Measurements from ENCODE around the gene C1QTNF1.

The C1QTNF1 gene

GRCh38 chr17:79042421-79043190, 18.6 kb downstream of the C1QTNF1 start:
- DNase-seq = peak; percentile 54

- DNase-seq = no peak
Observed at GRCh38 chr17:79043191-79043930, 19.4 kb downstream of the C1QTNF1 start.

DNA sequence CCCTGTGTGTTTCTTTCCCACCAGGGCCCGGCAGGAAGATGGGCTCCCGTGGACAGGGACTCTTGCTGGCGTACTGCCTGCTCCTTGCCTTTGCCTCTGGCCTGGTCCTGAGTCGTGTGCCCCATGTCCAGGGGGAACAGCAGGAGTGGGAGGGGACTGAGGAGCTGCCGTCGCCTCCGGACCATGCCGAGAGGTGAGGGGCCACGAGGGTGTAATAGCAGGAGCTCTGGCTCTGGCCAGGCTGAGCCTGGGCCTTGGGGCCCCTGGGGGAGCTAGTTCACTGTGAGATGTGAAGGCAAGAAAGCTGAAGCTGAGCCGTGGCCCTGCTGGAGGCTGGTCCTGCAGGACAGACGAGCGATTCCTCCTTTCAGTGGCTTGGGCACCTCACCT, 20.0 kb downstream of the C1QTNF1 start:
- no peak for DNase-seq

- DNase-seq = no peak
Observed at GRCh38 chr17:79044462-79044861, 20.5 kb downstream of the C1QTNF1 start.

- no peak for DNase-seq
Observed at GRCh38 chr17:79045001-79045729, 21.2 kb downstream of the C1QTNF1 start.

DNA sequence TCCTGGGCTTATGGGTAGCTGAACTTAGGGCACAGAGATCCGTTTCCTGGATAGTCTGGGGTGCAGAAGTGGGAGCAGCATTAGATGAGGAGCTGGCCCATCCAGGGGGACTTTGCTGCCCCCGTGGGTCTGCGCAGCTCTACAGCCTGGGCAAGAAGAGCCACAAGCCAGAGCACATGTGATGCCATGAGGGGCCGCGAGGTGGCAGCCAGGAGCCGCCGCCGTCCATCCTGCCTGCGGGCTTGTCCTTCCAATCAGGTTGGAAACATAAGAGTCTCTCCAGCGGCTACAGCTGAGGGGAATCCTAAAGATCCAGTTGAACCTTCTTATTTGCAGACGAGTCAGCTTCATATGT, 21.9 kb downstream of the C1QTNF1 start:
- DNase-seq = peak; percentile 48

DNA sequence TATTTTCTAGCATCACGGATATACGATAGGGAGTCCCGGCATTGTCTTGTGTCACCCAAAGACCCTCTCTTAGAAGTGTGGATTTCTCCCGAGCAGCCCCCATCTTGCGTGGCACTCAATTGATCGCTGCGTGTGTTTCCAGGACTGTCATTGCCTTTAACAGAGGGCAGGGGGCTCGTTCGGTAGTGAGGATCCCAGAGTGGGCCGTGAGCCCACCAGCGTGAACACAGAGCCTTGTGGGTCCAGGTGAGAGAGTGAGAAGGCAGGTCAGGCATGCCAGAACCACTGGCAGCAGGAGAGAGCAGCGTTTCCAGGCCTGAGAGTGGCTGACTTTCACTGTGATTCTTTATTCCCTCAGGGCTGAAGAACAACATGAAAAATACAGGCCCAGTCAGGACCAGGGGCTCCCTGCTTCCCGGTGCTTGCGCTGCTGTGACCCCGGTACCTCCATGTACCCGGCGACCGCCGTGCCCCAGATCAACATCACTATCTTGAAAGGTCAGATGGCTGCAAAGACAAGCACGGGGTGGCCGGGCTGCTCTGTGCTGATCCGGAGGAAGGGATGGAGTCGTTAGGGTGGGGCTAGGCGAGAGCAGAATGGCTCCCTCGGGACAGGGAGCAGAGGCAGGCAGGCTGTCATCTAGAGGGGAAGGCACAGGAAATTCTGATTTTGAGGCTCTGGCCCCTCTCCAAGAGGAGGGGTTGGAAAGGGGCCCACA, 22.4 kb downstream of the C1QTNF1 start:
- no peak for DNase-seq

DNA sequence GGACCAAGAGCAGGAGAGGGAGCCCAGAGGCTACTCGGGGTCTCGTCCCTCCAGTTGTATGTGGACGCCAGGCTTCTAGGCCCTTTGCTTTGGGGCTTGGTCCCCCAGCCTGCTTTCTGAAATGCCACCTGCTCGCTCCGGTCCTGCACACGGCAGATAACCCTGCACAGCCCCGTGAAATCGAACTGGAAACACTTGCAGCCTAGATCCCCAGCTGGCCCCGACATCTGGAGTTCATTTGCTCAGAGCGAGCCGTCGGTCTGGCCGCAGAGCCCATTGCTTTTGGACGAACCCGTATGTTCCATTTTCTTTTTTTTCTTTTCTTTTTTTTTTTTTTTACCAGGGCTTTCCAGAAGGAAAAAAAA, 22.9 kb downstream of the C1QTNF1 start:
- no peak for DNase-seq

DNA sequence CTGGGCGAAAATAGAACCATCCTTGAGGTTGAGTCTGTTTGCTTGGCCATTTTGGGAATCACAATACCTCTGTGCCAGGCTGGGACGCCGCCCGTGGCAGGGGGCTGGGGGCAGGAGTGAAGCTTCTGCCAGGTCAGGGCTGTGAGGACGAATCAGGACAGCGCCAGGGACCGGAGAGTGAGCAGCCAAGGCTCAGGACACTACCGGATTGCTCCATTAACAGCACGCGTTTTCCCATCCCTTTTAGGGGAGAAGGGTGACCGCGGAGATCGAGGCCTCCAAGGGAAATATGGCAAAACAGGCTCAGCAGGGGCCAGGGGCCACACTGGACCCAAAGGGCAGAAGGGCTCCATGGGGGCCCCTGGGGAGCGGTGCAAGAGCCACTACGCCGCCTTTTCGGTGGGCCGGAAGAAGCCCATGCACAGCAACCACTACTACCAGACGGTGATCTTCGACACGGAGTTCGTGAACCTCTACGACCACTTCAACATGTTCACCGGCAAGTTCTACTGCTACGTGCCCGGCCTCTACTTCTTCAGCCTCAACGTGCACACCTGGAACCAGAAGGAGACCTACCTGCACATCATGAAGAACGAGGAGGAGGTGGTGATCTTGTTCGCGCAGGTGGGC, 23.4 kb downstream of the C1QTNF1 start:
- DNase-seq = no peak

- DNase-seq = no peak
Observed at GRCh38 chr17:79047923-79048825, 24.2 kb downstream of the C1QTNF1 start.

DNA sequence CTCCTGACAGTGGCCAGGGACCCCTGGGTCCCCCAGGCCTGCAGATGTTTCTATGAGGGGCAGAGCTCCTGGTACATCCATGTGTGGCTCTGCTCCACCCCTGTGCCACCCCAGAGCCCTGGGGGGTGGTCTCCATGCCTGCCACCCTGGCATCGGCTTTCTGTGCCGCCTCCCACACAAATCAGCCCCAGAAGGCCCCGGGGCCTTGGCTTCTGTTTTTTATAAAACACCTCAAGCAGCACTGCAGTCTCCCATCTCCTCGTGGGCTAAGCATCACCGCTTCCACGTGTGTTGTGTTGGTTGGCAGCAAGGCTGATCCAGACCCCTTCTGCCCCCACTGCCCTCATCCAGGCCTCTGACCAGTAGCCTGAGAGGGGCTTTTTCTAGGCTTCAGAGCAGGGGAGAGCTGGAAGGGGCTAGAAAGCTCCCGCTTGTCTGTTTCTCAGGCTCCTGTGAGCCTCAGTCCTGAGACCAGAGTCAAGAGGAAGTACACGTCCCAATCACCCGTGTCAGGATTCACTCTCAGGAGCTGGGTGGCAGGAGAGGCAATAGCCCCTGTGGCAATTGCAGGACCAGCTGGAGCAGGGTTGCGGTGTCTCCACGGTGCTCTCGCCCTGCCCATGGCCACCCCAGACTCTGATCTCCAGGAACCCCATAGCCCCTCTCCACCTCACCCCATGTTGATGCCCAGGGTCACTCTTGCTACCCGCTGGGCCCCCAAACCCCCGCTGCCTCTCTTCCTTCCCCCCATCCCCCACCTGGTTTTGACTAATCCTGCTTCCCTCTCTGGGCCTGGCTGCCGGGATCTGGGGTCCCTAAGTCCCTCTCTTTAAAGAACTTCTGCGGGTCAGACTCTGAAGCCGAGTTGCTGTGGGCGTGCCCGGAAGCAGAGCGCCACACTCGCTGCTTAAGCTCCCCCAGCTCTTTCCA, 25.1 kb downstream of the C1QTNF1 start:
- DNase-seq = no peak

DNA sequence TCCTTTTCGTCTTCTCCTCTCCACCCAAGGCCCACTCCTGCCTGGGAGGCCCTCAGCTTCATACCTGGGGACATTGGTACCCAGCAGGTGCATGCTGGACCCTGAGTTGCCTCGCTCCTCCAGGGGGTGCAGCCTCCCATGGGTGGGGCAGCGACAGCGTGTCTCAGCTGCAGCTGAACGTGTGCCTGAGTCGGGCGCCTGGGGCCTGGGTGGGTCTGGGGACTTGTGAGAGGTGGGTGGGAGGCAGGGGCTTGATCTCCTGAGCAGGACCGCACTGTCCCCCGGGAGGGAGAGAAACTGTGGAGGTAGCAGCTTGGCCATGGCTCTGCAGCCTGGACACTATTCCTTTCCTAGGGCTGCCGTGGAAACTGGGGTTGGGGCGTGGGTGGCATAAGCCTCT, 25.9 kb downstream of the C1QTNF1 start:
- no peak for DNase-seq

GRCh38 chr17:79050551-79050950, 26.6 kb downstream of the C1QTNF1 start:
- DNase-seq = no peak

GRCh38 chr17:79051306-79051705, 27.3 kb downstream of the C1QTNF1 start:
- no peak for DNase-seq

- no peak for DNase-seq
Observed at GRCh38 chr17:79052131-79052530, 28.2 kb downstream of the C1QTNF1 start.

DNA sequence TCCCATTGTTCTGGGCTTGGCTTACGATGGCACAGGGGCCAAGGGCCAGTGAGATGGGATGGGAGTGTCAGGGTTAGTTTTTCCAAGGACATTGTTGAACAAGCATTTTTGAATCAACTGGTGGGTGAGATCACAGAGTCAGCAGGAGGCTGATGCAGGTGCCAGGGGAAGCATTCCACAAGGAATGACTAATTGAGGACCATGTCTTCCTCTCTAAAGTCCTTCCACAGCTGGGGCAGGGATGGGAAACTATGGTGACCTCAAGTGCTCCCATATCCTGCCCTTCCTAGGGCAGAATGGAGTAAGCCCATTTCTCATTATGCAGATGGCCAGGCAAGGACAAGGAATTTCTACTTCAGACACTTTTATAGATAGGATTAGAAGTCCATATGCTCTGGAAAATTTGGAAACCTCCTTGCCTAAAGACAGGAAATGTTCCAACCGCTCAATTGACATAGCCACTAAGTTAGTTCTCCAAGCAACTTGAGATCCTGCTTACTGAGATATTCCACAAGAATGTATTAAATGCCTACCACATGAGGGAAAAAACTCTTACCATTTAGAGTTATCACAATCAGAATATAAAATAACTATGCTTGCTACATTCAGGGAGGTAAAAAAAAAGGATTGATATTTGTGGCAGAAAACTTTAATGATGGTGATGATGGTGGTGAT, 29.4 kb downstream of the C1QTNF1 start:
- no peak for DNase-seq

- no peak for DNase-seq
Observed at GRCh38 chr17:79054200-79054960, 30.4 kb downstream of the C1QTNF1 start.

DNA sequence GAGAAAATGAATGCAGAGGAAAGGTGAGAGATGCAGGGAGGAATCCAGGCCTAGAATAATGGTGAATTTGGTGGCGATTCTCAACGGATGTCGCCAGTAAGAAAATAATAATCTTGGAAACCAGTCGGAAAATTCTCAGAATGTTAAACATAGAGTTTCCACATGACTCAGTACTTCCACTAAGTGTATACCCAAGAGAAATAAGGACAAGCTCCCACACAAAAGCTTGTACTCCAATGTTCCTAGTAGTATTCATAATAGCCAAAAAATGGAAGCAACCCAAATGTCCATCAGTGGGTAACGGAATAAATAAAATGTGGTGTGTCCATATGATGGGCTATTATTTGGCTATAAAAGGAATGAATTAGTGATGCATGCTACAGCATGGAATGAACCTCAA, 31.2 kb downstream of the C1QTNF1 start:
- no peak for DNase-seq

DNA sequence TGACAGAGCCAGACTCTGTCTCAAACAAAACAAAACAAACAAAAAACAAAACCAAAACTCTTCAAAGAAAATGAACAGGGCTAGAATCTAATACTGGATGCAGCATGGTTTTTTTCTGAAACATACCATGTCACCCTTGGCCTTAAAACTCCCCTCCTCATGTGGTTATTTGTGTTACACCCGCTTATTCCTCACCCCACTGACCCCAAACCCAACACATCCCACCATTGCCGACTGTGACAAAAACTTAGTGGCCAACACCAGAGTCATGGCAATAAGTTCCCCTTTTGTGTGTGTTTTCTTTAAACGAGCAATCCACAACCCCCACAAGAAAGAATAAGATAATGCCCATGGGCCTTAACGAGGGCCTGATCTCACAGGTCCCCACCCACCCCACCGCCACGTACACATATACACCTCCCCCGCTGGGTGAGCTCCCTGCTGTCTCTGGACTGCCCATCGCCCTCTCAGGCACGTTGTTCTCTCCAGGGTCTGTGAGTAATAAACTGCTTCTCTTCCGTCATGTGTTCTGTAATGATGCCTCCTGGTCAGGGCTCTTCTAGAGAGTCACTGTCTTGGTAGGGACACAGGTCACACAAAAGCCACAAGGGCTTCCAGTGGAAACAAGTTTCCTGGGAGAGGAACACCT, 33.9 kb downstream of the C1QTNF1 start:
- no peak for DNase-seq
